DMS53 treated with DMSO at 0.1 percent for 48 hours (cell line): Measurements from ENCODE around the gene CAMSAP3.

Source experiments
- DNase-seq: peaks from one replicate; lab custom pipeline; 2025; ENCODE audit not compliant: unreplicated experiment; lab: John Stamatoyannopoulos, UW

Gene CAMSAP3, protein sequence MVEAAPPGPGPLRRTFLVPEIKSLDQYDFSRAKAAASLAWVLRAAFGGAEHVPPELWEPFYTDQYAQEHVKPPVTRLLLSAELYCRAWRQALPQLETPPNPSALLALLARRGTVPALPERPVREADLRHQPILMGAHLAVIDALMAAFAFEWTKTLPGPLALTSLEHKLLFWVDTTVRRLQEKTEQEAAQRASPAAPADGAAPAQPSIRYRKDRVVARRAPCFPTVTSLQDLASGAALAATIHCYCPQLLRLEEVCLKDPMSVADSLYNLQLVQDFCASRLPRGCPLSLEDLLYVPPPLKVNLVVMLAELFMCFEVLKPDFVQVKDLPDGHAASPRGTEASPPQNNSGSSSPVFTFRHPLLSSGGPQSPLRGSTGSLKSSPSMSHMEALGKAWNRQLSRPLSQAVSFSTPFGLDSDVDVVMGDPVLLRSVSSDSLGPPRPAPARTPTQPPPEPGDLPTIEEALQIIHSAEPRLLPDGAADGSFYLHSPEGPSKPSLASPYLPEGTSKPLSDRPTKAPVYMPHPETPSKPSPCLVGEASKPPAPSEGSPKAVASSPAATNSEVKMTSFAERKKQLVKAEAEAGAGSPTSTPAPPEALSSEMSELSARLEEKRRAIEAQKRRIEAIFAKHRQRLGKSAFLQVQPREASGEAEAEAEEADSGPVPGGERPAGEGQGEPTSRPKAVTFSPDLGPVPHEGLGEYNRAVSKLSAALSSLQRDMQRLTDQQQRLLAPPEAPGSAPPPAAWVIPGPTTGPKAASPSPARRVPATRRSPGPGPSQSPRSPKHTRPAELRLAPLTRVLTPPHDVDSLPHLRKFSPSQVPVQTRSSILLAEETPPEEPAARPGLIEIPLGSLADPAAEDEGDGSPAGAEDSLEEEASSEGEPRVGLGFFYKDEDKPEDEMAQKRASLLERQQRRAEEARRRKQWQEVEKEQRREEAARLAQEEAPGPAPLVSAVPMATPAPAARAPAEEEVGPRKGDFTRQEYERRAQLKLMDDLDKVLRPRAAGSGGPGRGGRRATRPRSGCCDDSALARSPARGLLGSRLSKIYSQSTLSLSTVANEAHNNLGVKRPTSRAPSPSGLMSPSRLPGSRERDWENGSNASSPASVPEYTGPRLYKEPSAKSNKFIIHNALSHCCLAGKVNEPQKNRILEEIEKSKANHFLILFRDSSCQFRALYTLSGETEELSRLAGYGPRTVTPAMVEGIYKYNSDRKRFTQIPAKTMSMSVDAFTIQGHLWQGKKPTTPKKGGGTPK

DNA sequence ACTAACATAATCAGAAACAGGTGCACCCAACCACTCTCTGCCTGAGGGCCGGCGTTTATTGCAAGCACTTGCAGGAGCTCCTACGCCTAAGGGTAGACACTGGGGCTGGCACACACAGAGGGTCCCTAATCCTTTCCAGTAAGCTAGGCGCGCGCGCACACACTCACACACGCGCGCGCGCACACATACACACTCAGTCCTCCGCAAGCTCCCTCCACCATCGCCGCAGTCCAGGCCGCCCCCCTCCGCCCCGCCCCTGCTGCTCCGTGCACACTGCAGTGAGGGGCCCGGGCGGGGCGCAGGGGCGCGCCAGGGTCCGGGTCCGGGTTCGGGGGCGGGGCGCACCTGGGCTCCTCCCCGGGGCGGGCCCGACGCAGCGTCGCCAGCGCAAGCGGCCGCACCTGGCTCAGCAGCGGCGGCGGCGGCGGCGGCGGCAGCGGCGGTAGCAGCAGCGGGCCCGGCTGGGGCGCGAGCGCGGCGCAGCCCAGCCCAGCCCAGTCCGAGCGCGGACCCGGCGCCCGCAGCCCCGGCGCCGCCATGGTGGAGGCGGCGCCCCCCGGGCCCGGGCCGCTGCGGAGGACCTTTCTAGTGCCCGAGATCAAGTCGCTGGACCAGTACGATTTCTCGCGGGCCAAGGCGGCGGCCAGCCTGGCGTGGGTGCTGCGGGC, at the start of gene CAMSAP3:
CAMSAP3 (plus strand) TSS at position 398 of the 668 bp plus-strand sequence; CDS start at position 538, 140 bp downstream.
- peak; percentile 7 for DNase-seq

DNA sequence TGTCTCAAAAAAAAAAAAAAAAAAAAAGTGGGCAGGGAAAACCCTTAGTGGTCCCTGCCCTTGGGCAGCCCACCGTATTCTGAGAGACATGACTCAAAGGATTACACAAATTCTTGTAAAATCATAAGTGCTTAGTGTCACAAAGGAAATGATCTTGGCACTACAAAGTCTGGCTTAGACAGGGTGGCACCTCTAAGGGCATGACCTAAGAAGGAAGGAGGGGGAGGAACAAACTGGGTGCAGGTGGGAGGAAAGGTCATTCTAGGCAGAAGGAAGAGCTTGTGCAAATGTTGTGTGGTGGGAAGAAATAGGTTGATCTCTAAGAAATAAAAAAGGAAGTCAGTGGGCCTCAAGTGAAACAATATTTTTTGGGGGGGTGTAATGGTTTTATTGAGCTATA, 49.8 kb upstream of the CAMSAP3 start:
- DNase-seq = no peak

DNA sequence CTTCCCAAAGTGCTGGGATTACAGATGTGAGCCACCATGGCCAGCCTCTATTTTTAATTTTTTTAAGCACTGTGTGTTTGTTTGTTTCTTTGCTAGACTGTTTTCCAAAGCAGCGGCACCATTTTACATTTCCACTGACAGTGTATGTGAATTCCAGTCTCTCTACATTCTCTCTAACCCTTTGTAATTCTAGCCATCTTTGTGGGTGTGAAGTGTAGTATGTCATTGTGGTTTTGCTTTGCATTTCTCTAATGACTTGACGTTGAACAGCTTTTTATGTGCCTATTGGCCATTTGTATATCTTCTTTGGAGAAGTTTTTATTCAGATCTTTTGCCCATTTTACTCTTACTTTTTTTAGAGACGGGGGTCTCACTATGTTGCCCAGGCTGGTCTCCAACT, 48.5 kb upstream of the CAMSAP3 start:
- DNase-seq = no peak

DNA sequence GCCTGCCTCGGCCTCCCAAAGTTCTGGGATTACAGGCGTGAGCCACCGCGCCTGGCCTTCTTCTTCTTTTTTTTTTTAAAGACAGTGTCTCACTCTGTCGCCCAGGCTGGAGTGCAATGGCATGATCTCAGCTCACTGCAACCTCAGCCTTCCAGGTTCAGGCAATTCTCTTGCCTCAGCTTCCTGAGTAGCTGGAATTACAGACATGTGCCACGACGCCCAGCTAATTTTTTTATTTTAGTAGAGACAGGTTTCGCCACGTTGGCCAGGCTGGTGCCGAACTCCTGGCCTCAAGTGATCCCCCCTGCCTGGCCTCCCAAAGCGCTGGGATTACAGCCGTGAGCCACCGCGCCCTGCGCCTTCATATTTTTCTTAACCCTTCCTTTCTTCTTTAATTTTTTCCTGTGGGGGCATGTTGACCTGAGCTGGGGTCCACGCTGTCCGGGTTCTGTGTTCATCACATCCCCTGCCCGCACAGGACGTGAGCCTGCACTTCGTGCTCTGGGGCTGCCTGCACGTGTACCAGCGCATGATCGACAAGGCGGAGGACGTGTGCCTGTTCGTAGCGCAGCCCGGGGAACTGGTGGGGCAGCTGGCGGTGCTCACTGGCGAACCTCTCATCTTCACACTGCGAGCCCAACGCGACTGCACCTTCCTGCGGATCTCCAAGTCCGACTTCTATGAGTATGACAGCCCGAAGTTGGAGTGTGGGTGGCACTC, 46.1 kb upstream of the CAMSAP3 start:
- DNase-seq = no peak

DNA sequence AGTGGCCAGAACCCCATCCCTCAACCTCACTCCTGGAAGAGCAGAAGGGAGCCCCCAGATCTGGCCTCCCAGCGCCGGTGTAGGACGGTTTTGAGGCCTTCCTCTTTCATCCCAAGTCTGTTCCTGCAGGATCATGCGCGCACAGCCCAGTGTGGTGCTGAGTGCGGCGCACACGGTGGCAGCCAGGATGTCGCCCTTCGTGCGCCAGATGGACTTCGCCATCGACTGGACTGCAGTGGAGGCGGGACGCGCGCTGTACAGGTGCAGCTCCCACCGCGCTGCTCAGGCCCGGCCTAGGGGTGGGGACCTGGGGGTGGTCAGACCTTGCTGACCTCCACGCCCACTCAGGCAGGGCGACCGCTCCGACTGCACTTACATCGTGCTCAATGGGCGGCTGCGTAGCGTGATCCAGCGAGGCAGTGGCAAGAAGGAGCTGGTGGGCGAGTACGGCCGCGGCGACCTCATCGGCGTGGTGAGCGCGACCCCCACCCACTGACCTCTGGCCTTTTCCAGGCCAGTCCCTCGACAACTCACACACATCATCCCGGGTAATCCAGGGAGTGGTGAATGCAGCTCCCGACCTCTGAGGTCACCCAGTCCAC, 45.4 kb upstream of the CAMSAP3 start:
- no peak for DNase-seq

DNA sequence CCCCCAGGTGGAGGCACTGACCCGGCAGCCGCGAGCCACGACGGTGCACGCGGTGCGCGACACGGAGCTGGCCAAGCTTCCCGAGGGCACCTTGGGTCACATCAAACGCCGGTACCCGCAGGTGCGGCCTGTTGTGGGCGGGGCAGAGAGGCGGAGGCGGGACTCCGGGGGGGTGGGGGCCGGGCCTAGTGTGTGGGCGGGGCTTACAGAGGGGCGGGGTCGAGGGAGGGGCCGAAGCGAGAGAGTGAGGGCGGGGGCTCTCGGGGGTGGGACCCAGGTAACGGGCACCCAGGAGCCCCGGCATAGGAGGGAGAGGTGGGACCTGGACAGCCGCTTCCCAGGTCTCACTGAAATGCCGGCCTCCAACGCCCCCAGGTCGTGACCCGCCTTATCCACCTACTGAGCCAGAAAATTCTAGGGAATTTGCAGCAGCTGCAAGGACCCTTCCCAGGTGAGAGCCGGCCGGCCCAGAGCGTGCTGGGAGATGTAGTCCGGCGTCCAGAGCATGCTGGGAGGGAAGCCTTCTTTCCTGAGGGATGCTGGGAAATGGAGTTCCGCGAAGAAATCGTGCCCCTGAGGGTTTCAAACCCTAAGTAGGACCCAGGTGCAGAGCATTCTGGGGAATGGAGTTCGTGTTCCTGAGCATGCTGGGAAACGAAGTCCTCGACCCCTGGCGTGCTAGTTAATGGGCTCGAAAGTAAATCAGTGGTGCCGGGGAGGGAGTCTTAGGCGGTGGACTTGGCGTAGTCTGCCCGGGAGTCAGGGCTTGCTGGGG, 44.5 kb upstream of the CAMSAP3 start:
- DNase-seq = no peak

DNA sequence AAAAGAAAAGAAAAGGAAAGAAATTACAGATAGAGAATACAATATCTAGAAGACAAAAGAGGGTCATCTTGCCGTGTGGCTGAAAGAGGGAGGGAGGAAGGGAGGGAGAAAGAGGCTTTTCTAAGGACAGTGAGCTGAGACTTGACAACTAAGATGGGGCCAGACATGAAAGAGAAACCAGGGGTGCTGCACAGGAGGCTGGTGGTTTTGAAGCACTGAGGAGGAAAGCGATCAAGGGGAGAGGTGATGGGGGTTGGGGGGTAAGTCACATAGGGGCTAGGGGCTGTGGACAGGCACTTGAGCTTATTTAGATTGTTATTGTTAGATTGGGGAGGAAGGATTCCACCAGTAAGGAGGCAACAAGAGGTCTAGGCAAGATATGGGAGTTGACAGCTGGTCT, 42.9 kb upstream of the CAMSAP3 start:
- no peak for DNase-seq

DNA sequence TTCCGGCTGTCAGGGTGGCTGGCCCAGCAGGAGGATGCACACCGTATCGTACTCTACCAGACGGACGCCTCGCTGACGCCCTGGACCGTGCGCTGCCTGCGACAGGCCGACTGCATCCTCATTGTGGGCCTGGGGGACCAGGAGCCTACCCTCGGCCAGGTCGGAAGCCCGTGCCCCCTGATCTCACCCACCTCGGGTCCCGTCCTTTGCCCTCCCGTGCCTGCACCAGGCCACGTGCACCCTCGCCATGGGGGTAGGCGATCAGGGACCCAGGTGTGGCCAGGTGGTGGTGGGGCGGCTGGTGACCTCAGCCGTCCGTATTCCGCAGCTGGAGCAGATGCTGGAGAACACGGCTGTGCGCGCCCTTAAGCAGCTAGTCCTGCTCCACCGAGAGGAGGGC, 41.1 kb upstream of the CAMSAP3 start:
- DNase-seq = no peak

DNA sequence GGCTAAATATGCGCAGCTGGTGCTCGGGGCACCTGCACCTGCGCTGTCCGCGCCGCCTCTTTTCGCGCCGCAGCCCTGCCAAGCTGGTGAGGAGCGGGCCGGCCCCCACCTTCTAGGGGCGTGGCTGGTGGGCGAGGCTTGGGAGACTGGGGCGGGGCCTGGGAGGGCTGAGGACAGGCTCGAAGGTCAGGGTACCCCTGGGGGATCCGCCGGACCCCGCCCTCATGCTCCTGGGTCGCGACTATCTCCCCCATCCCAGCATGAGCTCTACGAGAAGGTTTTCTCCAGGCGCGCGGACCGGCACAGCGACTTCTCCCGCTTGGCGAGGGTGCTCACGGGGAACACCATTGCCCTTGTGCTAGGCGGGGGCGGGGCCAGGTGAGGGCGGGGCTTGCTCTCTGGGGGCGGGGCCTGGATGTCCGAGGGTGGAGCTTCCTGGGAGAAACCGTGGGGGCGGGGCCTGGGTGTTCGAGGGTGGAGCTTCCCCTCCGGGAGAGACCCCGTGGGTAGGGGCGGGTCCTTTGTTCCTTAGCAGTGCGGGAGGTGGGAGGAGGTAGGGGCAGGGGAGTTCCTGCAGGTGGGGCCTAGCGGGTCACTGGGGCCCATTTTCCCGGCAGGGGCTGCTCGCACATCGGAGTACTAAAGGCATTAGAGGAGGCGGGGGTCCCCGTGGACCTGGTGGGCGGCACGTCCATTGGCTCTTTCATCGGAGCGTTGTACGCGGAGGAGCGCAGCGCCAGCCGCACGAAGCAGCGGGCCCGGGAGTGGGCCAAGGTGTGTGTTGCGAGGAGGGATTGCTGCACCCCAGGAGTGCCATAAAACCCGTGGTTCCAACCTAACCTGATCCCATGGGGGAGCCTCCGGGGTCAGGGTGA, 40.4 kb upstream of the CAMSAP3 start:
- DNase-seq = no peak

DNA sequence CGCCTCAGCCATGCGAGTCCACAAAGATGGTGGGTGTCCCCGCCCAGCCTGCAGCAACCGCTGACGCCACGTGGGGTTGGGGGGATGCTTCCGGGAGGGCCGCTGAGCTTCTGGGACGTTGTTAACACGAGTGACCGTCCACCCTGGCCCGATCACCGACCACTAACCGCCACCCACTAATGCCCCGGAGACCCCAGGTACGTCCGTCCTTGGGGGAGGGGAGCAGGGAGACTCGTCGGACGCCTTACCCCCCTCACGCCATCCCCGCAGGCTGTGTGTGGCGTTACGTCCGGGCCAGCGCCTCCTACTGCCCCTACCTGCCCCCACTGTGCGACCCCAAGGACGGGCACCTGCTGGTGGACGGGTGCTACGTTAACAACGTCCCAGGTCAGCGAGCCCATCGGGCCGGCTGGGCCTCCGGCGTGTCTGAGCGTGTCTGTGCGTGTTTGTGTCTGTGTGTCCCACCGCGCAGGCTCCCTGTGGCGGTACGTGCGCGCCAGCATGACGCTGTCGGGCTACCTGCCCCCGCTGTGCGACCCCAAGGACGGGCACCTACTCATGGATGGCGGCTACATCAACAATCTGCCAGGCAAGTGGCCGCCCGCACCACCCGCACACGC, 38.9 kb upstream of the CAMSAP3 start:
- DNase-seq = no peak

DNA sequence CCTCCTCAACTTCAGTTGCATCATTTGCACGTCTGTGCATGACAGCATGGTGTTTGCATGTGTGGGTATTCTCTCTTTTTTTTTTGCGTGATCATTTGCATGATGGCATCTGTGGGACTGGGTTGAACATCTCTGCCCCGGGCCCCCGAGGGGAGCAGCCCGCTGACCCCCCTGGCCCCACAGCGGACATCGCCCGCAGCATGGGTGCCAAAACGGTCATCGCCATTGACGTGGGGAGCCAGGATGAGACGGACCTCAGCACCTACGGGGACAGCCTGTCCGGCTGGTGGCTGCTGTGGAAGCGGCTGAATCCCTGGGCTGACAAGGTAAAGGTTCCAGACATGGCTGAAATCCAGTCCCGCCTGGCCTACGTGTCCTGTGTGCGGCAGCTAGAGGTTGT, 37.0 kb upstream of the CAMSAP3 start:
- DNase-seq = no peak

DNA sequence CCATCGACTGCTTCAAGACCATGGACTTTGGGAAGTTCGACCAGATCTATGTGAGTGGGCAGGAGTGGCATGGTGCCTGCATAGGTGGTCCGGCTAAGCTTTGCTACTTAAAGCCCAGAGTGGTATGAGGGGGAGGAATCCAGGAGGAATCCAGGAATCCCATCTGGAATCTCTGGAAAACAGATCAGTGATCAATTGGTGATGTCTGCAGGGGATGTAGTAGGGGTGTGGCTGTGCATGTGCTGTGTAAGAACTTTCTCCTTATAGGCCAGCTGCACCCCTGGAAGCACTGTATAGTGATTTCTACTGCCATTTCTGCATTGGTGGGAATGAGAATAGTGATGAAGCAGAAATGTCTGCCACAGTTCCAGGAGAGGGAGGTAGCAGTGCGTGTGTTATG, 36.6 kb upstream of the CAMSAP3 start:
- DNase-seq = no peak

DNA sequence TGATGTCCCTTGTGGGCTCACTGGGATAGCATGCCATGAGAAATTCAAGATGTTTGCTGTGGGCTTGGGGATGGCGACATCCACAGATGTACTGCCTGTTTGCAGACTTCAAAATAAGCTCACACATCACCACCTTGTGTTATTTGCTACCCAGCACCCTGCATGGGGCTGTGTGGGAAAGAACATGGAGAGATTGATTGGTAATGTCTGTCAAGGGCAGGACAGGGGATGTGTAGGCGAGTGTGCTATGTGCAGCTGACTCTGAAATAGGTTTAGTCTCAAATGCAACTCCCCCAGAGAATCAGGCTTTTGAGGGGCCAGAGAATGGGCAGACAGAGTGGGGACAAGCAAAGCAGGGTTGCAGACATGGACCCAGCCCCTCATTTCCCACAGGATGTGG, 35.4 kb upstream of the CAMSAP3 start:
- no peak for DNase-seq

DNA sequence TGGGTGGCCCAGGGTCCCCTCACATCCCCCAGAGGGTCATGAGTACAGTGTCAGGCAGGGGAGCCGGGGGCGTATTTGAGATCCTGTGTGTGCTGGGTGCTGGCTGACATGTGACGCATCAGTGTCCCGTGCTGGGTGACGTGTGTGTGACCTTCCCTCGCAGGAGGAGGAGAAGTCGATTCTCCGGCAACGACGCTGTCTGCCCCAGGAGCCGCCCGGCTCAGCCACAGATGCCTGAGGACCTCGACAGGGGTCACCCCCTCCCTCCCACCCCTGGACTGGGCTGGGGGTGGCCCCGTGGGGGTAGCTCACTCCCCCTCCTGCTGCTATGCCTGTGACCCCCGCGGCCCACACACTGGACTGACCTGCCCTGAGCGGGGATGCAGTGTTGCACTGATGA, 34.3 kb upstream of the CAMSAP3 start:
- no peak for DNase-seq

DNA sequence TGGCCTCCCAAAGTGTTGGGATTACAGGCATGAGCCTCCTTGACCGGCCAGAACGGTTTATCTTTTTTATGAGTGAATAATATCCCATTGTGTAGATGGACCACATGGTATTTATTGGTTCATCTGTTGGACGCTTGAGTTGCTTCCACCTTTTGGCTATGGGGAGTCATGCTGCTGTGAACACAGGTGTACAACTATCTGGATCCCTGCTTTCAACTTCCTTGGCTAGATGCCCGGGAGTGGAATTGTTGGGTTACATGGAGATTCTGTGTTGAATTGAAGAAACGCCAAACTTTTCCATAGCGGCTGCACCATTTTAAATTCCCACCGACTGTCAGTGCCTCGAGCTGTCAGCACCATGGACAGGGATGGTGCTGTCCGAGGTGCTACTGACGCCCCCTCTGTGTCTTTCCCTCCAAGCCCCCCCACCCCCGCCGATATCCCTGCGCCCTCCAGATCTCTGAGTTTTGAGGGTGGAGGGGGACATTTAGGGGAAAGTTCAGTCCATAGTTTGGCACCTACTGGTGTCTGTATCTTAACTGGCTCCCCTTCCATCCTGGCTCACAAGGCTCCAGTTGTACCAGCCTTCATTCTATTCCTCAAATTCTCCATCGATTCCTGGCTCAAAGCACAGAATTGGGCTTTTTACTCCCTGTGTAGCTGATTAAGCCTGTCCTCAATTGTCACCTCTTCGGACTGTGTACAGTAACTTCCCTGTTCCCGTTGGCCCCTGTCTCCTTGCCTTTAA, 32.8 kb upstream of the CAMSAP3 start:
- no peak for DNase-seq

DNA sequence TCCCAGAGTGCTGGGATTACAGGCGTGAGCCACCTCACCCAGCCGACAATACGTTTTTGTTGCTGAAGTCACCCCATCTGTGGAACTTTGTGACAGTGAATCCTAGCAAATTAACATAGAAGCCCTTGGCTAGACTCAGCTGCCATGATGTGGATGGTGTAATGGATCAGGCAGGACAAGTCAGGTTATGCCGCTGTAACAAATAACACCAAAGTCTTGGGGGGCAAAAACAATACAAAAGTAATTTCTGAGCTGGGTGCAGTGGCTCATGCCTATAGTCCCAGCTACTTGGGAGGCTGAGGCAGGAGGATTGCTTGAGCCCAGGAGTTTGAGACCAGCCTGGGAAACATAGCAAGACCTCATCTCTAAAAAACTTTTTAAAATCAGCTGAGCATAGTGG, 30.8 kb upstream of the CAMSAP3 start:
- no peak for DNase-seq

DNA sequence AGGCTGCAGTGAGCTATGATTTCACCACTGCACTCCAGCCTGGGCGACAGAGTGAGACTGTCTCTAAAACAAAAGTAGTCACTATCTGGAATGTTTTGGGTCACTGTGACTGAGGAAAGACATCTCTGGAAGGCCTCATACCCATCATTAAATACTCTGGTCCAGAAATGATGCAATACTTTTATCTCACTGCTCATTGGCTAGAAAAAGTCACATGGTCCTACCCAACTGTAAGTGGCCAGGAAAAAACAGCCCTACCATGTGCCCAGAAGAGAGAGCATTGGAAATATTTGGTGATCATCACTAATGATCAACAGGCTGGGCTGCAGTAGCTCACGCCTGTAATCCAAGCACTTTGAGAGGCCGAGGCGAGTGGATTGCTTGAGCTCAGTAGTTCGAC, 30.3 kb upstream of the CAMSAP3 start:
- no peak for DNase-seq
